ENCODE data around the gene ATG16L2.
"Not testable (repeated sequence)": the region's sequence is repeated elsewhere in the genome, so short reads cannot be mapped to it uniquely, and the experiment has no call there.

The ATG16L2 gene

GRCh38 chr11:72824811-72825505, 10.7 kb downstream of the ATG16L2 start:
- no peak for DNase-seq (ENCODE audit: low read depth)

- DNase-seq (ENCODE audit: low read depth) = no peak
Observed at GRCh38 chr11:72825661-72826060, 11.4 kb downstream of the ATG16L2 start.

- no peak for DNase-seq (ENCODE audit: low read depth)
Observed at GRCh38 chr11:72826191-72826941, 12.2 kb downstream of the ATG16L2 start.

GRCh38 chr11:72826942-72827480, 12.8 kb downstream of the ATG16L2 start:
- no peak for DNase-seq (ENCODE audit: low read depth)

- not testable (repeated sequence) for DNase-seq (ENCODE audit: low read depth)
Observed at GRCh38 chr11:72827656-72828055, 13.4 kb downstream of the ATG16L2 start.

- no peak for DNase-seq (ENCODE audit: low read depth)
Observed at GRCh38 chr11:72828081-72828567, 13.9 kb downstream of the ATG16L2 start.

GRCh38 chr11:72828692-72829101, 14.5 kb downstream of the ATG16L2 start:
- DNase-seq (ENCODE audit: low read depth) = no peak

- DNase-seq (ENCODE audit: low read depth) = no peak
Observed at GRCh38 chr11:72829178-72829577, 15.0 kb downstream of the ATG16L2 start.

GRCh38 chr11:72829884-72830533, 15.8 kb downstream of the ATG16L2 start:
- no peak for DNase-seq (ENCODE audit: low read depth)

- no peak for DNase-seq (ENCODE audit: low read depth)
Observed at GRCh38 chr11:72831521-72832300, 17.5 kb downstream of the ATG16L2 start.

GRCh38 chr11:72832301-72833082, 18.3 kb downstream of the ATG16L2 start:
- no peak for DNase-seq (ENCODE audit: low read depth)

GRCh38 chr11:72833083-72833733, 19.0 kb downstream of the ATG16L2 start:
- DNase-seq (ENCODE audit: low read depth) = no peak

GRCh38 chr11:72833811-72834493, 19.7 kb downstream of the ATG16L2 start:
- no peak for DNase-seq (ENCODE audit: low read depth)

GRCh38 chr11:72834905-72835304, 20.7 kb downstream of the ATG16L2 start:
- DNase-seq (ENCODE audit: low read depth) = no peak

- DNase-seq (ENCODE audit: low read depth) = no peak
Observed at GRCh38 chr11:72836111-72836510, 21.9 kb downstream of the ATG16L2 start.

- DNase-seq (ENCODE audit: low read depth) = no peak
Observed at GRCh38 chr11:72838691-72839305, 24.6 kb downstream of the ATG16L2 start.

- peak; percentile 85 for DNase-seq (ENCODE audit: low read depth)
Observed at GRCh38 chr11:72840780-72841179, 26.6 kb downstream of the ATG16L2 start.

- DNase-seq (ENCODE audit: low read depth) = no peak
Observed at GRCh38 chr11:72841397-72841796, 27.2 kb downstream of the ATG16L2 start.

- DNase-seq (ENCODE audit: low read depth) = no peak
Observed at GRCh38 chr11:72842126-72842525, 27.9 kb downstream of the ATG16L2 start.

Measured in non-pigmented ciliary epithelial cell (primary cell).